ENCODE results near the gene ALKBH2. TPM values are rescaled to one million over a fixed set of nuclear protein-coding genes. Genes with fewer than 3 reads are reported as not detected.

Gene ALKBH2
- total and polyA plus RNA-seq, 2 of the 8 experiments (the other 6 are each of a cell fraction or from before 2014, with no cell fraction given), result 19.1 to 22.5 TPM

GRCh38 chr12:109137055-109137454, 43.8 kb upstream of the ALKBH2 start:
- no peaks in the 10 kb centered on the region for H3K36me3 ChIP-seq (ENCODE audit: control insufficient read depth in 2 of 4, insufficient read depth in 4 of 4, low read length in 3 of 4)
- no peak overlapping the region for H3K14ac ChIP-seq (ENCODE audit: insufficient read length)
- no peak overlapping the region for H2AFZ ChIP-seq (ENCODE audit: low read length)
- H3K23ac ChIP-seq (ENCODE audit: insufficient read length), result no peak overlapping the region
- H3K23me2 ChIP-seq (ENCODE audit: low read depth, low read length), result no peaks in the 10 kb centered on the region
- no peak overlapping the region for H3K4ac ChIP-seq (replicated peaks; ENCODE audit: insufficient read length, low read depth, low read length)
- H3K9ac ChIP-seq (replicated peaks in 1 of 4; ENCODE audit: extremely low read depth in 1 of 4, low read depth in 3 of 4, low read length in 3 of 4), result no peak overlapping the region
- no peak overlapping the region for H4K91ac ChIP-seq (replicated peaks; ENCODE audit: insufficient read length, low read length)
- no peak overlapping the region for H3K56ac ChIP-seq (replicated peaks; ENCODE audit: insufficient read length, low read depth, low read length)
- no peak overlapping the region for H2BK12ac ChIP-seq (ENCODE audit: low read depth, low read length)
- H2BK120ac ChIP-seq (replicated peaks; ENCODE audit: low read depth, low read length), result no peak overlapping the region
- H3K79me2 ChIP-seq (ENCODE audit: control insufficient read depth in 1 of 2, insufficient read depth in 2 of 2, low read length in 2 of 2), result no peaks in the 10 kb centered on the region
- CTCF ChIA-PET (ENCODE audit: partially characterized antibody), result interaction anchor here (0.9 to 1.2 kb wide), 2 partner anchors 25 to 515 kb away, joined by 3 to 4 read pairs; no protein-coding TSS in a partner anchor
- no peak overlapping the region for H3K18ac ChIP-seq (ENCODE audit: extremely low read depth, low read length)
- no peak overlapping the region for H4K8ac ChIP-seq (ENCODE audit: extremely low read depth, insufficient read depth, low read length)
- no peaks in the 10 kb centered on the region for H3K79me1 ChIP-seq (ENCODE audit: low read depth, low read length)
- no peak for TF ChIP-seq EP300 (IDR thresholded peaks at IDR 0.05; ENCODE audit: borderline replicate concordance in 1 of 2, low read depth in 2 of 2, low read length in 2 of 2)
- TF ChIP-seq POLR2AphosphoS5 (IDR thresholded peaks at IDR 0.05; ENCODE audit: low read depth, low read length), result no peak
- no peak for TF ChIP-seq SUZ12 (IDR thresholded peaks at IDR 0.05; ENCODE audit: low read length)
- no peak for TF ChIP-seq NANOG (IDR thresholded peaks at IDR 0.05; ENCODE audit: insufficient read depth, low read depth, low read length, poor library complexity, severe bottlenecking)
- no peak for TF ChIP-seq RNF2 (IDR thresholded peaks at IDR 0.05; ENCODE audit: borderline replicate concordance, low read depth, low read length, missing control alignments, poor library complexity, severe bottlenecking)
- TF ChIP-seq RXRA (IDR thresholded peaks at IDR 0.05; ENCODE audit: insufficient read depth, low read depth, low read length), result no peak
- no peaks in the 10 kb centered on the region for H3K27me3 ChIP-seq (replicated peaks in 1 of 4; ENCODE audit: control insufficient read depth in 3 of 4, extremely low read depth in 1 of 4, insufficient read depth in 3 of 4, low read length in 3 of 4)
- H3K4me3 ChIP-seq (ENCODE audit: extremely low read depth in 1 of 4, insufficient read depth in 2 of 4, low read depth in 3 of 4, low read length in 4 of 4), result no peak overlapping the region
- H2BK15ac ChIP-seq (ENCODE audit: low read length), result no peak overlapping the region
- FAIRE-seq (no peak), DNase-seq (ENCODE audit: low read depth in 1 of 2, low spot score in 2 of 2) (no peak)
- H2BK20ac ChIP-seq (ENCODE audit: low read length), result no peak overlapping the region
- no peak overlapping the region for H2AK5ac ChIP-seq (ENCODE audit: low read depth, low read length)
- POLR2A ChIA-PET (ENCODE audit: partially characterized antibody), result interaction anchor here (1.2 kb wide), 2 partner anchors 17 to 18 kb away, joined by 3 to 5 read pairs; no protein-coding TSS in a partner anchor
- H2BK5ac ChIP-seq (ENCODE audit: low read depth, low read length), result no peak overlapping the region
- no peaks in the 10 kb centered on the region; a peak in 1 of 4 replicates for H3K9me3 ChIP-seq (ENCODE audit: insufficient read depth in 2 of 2, low read depth in 1 of 2, low read length in 1 of 2)
- no peak overlapping the region for H3K4me2 ChIP-seq (ENCODE audit: insufficient read depth in 1 of 2, low read depth in 2 of 2, low read length in 2 of 2)
- no peak overlapping the region for H4K5ac ChIP-seq (ENCODE audit: insufficient read length, low read depth, low read length)
- no peak overlapping the region for H3K27ac ChIP-seq (ENCODE audit: low read depth, low read length)
- H4K20me1 ChIP-seq (replicated peaks in 1 of 2; ENCODE audit: control insufficient read depth in 1 of 2, insufficient read depth in 2 of 2, low read length in 2 of 2), result no peaks in the 10 kb centered on the region
- H3K4me1 ChIP-seq (replicated peaks in 1 of 4; ENCODE audit: control insufficient read depth in 3 of 4, insufficient read depth in 4 of 4, low read length in 3 of 4), result no peaks in the 10 kb centered on the region
- 92% methylated on average over 2 of the region's 2 CpGs; no CpG with 5 or more reads in 1 of the 2 experiments for WGBS, 2 experiments (ENCODE audit: extremely low coverage in 1 of 2, insufficient coverage in 1 of 2, insufficient read length in 1 of 2, insufficient replicate concordance in 2 of 2, low coverage in 1 of 2, low lambda C conversion rate in 2 of 2, missing lambda C conversion rate in 1 of 2)

Data from H1 (cell line).